Right hindlimb (tissue), 1 donor: ENCODE data around the gene TOR3A.

Source experiments
- DNase-seq: peaks from one replicate; pipeline ENCODE4 v3.0.0-alpha.2; 2018

The TOR3A gene

DNA sequence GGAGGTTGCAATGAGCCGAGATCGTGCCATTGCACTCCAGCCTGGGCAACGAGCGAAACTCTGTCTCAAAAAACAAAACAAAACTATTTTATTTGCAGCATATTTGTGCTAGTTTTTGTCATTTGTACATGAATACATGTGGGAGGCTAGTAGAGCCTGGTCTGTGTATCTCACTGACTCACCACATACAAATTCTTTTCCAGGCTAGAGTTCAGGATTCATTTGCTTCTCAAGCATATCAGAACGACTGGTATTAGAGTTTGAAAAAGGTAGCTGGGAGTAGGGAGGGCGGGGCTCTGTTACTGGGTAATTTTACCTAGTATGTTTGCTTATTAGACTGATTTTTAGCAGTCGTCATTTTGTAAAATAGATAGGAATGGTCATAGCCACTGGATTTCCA, 4.5 kb upstream of the TOR3A start:
- DNase-seq = no peak

DNA sequence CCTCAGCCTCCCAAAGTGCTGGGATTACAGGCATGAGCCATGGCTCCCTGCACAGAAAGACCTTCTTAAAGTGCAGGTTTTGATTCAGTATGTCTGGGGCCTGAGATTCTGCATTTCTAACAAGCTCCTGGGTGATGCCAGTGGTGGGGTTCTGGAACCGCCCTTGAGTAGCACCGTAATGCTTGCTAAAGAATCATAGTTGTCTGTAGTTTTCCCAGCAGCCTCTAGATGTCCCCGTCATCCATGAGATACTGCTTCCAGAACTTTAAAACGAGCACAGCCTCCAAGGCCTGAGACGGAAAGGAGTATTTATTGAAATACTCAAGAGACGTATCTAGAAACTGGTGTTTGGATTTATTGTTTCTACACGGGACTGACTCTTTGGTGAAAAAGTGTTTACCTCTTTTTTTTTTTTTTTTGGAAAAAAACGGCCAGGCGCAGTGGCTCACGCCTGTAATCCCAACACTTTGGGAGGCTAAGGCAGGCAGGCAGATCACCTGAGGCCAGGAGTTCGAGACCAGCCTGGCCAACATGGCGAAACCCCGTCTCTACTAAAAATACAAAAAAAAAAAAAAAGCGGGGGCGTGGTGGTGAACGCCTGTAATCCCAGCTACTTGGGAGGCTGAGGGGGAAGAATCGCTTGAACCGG, 2.6 kb upstream of the TOR3A start:
- DNase-seq = peak; percentile 55

DNA sequence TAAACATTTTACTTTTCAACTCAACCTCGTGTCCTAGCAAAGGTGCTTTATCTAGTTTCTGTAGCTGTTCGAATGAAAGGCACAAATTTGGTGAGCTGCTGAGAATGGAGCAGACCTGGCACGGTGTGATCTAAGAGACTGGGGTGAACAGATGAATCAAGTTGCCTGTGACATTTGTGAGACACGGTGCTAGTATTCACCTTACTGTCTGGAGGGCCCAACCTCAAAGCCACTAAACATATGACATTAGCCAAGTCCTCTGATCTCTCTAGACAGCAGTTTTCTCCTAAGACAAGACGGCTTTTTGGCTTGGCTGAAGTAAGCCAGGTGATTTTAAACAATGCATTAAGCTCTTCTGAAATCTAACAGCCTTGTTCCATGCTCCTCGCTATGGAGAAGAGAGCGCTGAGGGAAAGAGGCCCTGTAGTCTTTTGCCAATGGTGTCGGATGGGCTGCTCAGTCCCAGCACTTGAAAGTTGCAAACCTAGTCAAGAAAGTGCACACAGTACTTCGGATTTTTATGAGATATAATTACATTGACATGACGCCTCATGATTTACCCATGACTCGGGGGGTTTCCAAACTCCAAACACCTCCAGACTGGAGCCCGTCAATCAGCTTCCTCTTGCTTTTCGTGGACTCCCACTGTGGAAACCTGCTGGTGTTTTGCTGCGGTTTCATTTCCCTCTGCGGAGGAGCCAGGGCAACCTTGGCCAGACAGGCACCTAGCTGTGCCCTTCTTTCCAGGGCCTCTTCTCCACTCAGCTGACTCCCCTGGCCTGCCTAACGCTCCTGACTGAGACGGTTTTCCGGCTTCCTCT, 794 bp upstream of the TOR3A start:
- DNase-seq = no peak

DNA sequence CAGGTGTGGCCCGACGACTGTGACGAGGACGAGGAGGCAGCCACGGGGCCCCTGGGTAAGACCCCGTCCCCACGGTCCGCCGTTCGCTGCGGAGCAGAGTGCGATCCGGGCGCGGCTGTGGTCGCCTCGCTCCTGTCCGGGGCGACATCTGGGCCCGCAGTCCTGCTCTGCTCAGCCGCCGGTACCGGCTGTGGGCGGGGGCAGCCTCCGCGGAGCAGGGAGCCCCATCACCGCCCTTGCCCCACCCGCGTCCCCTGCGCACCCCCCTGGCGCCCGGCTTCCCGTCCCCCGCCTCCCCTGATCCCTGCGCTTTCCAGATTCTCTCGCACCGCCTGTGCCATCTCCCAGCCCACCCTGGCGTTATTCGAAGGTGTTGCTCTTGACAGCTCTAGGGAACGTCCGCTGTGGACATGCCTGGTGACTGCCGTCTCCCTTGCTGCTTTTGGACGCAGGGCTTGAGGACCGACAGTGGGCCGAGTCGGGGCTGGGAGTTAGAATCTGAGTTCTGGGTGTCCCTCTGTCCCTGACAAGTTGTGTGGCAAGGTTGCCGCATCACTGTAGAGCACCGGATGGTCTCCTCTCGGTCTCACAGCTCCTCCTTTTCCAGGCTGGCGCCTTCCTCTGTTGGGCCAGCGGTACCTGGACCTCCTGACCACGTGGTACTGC, 596 bp downstream of the TOR3A start:
- DNase-seq = no peak

DNA sequence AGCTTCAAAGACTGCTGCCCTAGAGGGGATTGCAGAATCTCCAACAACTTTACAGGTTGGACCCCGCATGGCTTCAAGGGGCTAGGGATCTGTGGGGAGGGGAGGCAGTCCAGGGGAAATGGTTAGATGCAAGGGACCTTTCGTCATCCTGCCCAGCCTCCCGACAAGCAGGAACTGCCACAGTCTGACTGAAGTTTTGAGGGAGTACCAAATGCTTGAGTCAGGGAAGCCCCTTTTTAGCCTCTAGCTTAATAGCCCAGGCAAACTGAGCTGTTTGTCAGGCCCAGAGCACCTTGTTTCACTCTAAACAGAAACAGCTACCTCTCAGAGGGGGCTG, 1.1 kb downstream of the TOR3A start:
- DNase-seq = no peak

DNA sequence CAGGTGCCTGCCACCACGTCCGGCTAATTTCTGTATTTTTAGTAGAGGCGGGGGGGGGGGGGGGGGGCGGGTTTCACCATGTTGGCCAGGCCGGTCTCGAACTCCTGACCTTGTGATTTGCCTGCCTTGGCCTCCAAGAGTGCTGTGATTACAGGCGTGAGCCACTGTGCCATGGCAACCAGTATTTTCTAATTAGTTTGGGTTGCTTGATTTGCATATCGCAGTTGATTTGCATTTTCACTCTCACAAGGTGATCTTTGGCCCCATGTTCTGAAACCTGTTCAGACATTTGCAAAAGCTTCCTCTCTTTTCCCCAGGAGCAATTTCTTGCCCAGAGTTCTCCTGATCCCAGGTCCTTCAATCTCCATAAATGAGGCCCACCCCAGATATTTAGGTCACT, 1.7 kb downstream of the TOR3A start:
- DNase-seq = no peak

DNA sequence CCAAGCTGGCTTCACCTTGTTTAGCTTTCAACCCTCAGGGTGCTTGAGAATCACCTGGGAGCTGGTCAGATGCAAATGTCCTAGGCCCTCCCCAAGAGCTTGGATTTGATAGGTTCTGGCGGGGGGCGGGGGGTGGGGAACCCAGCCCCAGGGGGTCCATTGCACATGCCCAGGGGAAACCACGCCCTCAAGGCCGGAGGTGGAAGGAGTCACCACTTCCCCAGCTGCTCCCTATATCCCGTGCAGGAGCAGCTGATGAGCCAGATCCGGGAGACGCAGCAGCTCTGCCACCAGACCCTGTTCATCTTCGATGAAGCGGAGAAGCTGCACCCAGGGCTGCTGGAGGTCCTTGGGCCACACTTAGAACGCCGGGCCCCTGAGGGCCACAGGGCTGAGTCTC, 5.8 kb downstream of the TOR3A start:
- DNase-seq = no peak

DNA sequence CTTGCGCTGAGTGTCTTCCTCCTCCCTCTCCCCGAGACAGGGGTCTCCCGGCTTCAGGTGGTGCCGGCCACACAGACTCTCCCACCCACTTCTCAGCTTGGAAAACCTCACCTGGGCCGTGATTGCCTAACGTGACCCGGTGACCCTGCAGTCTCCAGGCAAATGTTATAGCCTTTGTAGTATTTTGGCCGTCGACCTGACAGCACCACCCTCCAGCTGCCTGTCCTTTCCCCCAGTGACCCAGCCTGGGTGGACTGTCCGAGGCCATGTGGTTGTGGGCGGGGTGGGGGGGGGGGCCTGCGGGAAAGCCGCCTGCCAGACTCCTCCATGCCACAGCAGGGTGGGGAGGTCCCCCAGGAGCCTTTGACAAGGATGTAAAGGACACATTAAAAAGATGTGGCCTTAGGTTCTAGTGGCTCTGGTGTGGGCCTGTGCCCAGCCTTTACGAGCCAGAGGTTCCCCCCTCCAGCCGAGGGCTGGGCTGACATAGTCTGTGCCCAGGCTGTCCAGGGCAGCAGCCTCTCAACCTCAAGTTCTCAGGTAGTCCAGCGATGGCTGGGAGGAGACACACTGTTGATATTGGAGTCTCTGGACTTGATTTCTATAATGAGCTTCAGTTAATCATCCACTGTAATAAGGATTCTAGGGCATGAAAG, 8.1 kb downstream of the TOR3A start:
- no peak for DNase-seq

DNA sequence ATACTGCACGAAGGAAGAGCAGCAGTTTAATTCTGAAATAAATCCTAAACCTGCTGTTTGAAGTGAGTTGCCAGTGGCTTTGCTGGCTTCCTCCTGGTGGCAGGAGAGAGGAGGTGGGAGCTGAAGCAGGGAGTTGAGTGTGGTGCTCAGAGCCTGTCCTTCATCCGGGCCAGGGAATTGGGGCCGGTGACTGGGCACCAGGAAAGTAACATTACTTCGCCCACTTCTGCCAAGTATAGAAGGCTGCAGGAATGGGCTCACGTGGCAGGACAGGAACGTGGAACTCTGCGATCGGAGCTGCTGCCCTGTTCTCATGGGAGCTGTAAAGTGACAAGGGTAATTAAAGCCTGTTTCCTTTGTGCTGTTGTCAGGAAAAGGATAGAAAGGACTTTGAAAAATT, 8.7 kb downstream of the TOR3A start:
- no peak for DNase-seq

DNA sequence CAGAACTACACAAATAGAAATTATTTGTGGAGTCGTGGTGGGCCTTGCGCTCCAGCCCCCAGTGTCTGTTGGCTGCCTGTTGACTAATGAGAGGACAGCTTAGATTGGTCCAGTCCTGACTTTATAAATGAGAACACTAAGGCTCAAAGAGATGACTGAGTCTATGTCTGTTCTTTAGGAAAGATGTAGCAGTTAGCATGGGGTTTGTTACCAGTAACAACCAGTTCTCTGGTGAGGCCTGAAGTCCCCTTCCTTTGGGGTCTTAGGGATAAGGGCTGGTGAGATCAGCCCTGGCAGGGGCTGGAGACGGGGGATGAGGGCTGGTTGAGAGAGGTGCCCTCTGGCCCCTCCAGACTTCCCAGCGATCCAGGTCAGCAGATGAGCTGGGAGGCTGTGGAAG, 9.1 kb downstream of the TOR3A start:
- no peak for DNase-seq

DNA sequence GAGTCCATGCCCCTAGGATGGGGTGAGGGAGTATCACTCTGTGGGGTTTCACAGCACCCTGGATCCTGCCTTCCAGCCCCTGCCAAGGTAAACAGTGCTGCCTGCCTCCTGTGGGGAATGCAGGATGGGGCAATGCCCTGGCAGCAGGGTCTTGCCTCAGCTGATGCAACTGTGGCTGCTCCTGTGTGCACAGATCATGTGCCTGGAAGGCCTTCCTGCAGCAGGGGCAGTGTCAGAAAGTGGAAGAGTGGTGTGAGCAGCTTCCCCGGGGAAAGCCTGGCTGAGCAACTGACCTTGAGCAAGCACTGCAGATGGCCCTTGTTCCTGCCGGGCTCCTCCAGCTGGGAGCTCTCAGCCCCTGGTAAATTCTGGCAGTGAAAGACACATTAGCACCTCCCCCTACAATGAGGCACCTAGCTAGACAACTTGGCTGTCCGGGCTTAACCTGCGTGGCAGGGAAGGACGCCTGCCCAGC, 9.9 kb downstream of the TOR3A start:
- no peak for DNase-seq

DNA sequence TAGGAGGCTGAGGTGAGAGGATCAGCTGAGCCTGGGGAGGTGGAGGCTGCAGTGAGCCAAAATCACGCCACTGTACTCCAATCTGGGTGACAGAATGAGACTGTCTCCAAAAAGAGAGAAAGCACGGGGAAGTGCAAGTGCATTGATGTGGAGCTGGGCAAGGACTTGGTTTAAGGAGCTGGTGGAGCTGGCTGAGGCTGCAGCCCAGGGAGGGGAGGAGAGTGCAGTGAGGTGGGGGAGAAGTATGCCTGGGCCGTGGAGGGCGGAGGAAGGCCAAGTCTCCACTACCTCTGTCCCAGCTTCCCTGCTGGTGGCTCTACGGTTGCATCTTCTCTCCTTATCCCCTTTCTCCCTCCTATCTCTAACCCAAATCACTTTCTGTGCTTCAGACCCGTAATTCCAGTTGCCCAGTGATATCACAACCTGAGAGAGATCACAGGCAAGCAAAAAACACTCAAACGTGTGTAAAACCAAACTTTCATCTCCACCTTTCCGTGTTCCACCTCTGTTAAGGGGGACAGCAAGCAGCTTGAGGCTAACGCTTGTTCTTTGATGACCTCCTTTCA, 11.1 kb downstream of the TOR3A start:
- no peak for DNase-seq

DNA sequence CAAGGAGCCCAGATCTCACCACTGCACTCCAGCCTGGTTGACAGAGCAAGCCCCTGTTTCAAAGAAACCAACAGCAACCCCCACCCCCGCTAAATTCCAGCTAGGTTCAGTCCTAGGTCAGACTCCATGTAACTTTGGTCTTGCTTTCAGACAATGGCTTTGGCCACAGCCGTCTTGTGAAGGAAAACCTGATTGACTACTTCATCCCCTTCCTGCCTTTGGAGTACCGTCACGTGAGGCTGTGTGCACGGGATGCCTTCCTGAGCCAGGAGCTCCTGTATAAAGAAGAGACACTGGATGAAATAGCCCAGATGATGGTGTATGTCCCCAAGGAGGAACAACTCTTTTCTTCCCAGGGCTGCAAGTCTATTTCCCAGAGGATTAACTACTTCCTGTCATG, 12.9 kb downstream of the TOR3A start:
- DNase-seq = no peak

DNA sequence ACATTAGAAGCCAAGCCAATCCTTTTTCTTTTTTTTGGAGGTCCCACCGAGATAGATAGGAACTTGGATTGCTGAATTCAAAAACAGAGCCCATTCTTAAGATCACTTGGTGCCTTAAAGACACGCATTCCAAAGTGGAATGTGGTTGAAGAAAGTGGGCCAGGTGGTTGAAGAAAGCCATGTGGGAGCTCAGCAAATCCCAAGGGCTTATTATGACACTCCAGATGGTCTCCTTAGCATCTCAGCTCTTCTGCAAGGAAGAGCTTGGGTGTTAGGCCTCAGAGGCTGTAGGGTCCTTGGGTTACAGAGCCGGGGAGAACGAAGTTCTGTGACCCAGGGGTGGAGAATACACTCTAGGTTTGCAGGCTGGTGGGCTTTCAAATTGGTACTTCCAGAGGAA, 13.5 kb downstream of the TOR3A start:
- DNase-seq = no peak

DNA sequence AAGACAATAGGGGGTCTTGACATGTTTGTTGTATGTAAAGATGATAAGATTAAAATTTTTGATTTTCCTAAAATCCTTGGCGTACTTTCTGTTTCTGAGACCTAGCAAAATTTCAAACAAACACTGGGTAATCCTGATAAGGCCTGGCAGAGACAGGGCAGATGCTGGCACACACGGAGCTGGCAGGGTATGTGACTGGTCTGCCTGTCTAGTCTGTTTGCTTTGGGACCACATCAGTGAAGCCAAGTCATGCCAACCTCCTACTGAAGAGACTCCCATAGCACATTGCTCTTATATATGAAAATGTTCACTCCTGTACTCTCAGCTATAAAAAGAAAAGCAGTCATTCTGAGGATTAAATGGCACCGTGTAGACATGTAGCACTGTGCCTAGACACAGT, 14.1 kb downstream of the TOR3A start:
- DNase-seq = no peak

DNA sequence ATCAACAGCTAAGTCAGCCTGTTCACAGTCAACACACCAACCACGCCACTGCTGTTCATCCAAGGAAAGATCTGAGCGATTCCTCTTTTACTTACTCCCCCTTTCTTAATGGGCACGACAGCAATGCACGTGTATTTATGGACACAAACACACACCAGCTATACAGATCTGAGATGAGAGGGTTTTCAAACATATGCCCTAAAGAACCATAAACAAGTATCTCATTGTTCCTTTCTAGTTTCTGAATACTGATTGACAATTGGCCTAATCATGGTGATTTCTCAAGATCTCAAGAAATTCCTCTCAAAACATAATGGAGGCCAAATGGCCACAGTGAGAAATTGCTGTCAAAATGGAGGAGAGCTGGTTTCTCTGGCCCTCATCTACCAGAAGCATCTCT, 18.0 kb downstream of the TOR3A start:
- no peak for DNase-seq

DNA sequence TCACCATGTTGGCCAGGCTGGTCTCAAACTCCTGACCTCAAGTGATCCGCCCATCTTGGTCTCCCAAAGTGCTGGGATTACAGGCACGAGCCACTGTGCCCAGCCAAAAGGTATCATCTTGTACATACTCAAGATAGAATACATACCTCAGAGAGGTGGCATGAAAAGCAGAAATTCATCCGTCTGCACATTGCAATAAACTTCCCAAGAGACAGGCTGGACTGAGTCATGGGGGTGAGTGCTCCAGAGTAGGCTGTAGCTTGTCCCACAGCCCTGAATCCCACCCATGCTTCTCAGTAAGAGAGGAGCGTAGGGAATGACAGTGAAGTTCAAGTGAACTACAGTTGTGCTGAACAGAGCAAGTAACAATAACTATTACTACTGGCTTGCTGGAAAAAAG, 19.7 kb downstream of the TOR3A start:
- no peak for DNase-seq

DNA sequence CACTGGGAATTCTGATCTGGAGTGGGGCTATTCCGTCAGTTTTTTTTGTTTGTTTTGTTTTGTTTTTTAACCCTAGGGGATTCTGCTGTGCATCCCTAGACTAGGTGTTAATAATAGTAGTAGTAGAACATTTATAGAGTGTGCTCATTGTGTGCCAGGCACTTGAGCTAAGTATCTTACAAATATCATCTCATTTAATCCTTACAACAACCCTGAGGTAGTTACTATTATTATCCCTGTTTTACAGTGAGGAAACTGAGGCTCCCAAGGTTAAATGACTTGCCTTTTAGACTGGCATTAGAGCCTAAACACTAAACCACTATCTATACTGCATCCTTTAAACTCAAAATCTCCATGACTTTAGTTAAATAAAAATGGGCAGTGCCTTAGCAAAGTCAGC, 22.1 kb downstream of the TOR3A start:
- no peak for DNase-seq

DNA sequence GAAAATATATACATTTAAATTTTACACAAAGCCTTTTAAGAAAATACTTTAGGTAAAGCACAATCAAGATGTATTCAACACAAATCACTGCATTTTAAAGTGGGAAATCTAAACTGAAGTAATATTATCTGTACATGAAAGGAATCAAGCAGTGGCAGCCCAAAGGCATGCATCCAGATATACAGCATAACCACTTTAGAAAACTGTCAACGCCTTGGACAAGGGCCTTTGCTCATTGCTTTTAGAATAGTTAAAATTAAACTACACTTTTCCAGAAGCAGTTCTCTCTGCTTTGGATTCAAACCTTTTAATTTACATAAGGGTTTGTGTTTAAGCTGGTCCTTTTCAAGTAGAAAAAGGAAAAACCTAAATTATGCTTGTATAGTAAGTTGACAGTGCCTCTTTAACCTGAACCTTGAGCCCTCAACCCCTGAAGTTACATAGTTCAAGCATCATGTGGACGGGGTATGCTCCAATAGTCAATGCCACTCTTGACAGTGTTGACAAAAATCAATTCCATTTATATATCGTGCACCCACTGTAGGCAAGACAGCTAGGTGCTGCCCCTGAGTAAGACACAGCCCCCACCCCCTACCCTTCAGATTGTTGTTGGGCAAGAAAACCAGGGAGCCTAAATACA, 22.9 kb downstream of the TOR3A start:
- DNase-seq = no peak

DNA sequence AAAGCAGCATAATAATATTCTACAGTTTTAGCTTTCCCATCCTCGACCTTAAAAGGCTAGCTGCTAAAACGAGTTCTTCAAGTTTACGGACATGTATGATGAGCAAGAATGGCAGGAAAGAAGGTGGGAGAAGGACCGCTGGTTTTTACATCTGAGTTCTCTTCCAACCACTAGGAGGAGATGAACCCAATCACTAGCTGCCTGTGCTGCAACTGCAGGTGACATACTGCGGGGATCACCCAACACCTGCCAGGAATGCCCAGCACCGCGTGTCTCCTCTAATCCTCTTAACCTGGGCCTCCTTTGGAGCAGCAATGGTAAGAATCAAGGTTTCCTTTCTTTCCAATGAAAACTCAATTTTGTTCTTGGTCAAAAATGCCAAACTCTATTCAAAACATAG, 23.5 kb downstream of the TOR3A start:
- DNase-seq = no peak

DNA sequence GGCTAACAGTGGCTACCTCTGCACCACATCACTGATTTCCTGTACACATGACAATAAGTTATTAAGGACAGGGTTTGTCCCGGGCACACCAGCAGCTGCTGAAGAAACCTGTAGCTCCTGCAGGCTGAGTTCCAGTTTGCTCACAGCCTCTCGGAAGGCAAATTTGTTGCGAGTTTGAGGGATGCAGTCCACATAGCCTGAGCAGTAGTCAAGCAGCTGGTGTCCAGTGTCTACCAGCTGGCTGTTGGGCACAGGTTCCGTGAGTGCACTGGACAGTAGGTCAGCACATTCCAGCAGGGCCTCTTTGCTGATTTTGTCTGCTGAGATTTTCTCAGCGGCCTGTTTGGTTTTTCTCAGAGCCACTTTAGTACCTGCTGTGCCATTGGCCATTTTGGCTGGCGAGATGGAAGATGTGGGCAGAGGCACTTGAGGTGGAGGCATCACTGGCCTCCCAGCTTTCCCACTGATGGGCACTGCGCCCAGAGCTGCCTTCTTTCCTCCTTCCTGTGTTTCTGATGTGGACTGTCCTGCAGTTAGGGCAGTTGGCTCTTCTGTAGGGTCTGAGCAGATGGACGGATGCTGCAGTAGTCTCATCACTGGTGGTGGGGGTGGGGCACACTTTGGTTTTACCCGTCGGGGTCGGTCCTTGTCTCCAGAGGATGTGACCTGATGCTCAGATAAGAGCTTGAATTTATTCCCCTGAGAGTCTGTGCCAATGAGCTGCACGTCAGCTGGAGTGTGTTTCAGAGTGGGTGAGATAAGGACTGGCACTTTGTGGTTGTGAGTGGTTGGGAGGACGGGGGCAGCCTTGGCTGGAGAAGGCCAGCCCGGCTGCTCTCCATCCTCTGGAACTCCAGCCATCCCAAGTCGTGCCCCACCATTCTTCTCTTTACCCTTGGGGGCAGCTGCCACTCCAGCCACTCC, 26.1 kb downstream of the TOR3A start:
- no peak for DNase-seq

DNA sequence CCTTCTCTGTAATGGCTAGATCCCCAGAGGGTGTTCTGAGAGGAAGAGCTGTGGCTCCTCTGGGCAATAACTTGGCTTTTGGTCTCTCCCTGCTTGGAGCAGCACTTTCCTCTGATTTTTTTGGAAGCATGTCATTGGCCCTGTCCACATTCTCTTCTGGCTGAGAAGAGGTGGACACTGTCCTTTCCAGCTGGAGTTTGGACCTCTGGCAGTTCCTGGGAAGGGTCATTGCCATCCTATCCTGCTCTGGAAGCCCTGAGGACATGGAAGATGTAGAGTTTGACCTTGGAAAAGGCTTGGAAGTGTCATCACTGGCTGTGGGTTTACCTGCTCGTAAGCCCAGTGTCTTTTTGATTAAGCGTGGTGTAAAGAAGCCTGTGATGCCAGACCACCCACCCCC, 26.8 kb downstream of the TOR3A start:
- no peak for DNase-seq
